ENCODE data around the gene SLC39A11. TPM values are rescaled to one million over a fixed set of nuclear protein-coding genes. Genes with fewer than 3 reads are reported as not detected.
A peak's percentile ranks its signal among the peaks of the same experiment; 100 is the strongest.

The SLC39A11 gene
- total RNA-seq, 6 donors from 2014 or later = 16.3 to 57.6 (median 29.5) TPM

DNA sequence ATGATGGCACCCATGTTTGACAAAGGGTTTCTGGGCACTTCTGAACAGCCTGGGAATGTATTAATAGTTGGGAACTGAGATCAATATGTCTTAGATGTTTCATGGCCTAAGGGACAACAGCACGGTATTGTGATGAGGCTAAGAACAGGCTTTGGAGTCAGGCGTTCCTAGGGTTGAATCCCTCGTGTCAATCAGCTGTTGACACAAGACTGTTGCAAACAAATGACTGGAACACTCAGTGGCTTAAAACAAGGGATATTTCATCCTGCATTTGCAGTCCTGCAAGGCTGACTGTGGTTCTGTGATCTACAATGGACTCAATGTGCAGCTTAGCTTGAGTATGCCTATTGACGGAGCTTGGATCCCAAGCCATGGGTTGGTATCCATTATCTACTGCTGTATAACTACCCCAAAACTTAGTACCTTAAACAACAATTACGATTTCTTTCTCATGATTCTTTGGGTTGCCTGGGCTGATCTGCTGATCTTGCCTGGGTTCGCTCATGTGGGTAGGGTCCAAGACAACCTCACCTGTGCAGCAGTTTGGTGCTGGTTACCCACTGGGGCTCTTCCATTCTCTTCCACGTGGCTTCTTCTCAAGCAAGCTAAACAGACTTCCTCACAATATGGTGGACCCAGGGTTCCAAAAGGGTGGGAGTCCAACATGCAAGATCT, 472.4 kb downstream of the SLC39A11 start:
- ATAC-seq (ENCODE audit: low FRiP score in 2 of 2) (no peak), DNase-seq (no peak)
- Histone ChIP-seq H3K27me3 (no peaks in the 10 kb centered on the region), H3K4me1 (peaks cover 0 to 6% (median 5%) of the 10 kb centered on the region in 4 donors), H3K9me3 (no peaks in the 10 kb centered on the region), H3K27ac (no peak overlapping the region), H3K4me3 (no peak overlapping the region), H3K36me3 (no peaks in the 10 kb centered on the region)
- WGBS, 2 donors = 91 to 94% methylated on average over 7 of the region's 7 CpGs
- TF ChIP-seq EP300 (IDR thresholded peaks at IDR 0.05) (no peak), POLR2A (IDR thresholded peaks at IDR 0.05) (no peak), POLR2AphosphoS5 (IDR thresholded peaks at IDR 0.05) (no peak)
- TF ChIP-seq, protein P1, sequence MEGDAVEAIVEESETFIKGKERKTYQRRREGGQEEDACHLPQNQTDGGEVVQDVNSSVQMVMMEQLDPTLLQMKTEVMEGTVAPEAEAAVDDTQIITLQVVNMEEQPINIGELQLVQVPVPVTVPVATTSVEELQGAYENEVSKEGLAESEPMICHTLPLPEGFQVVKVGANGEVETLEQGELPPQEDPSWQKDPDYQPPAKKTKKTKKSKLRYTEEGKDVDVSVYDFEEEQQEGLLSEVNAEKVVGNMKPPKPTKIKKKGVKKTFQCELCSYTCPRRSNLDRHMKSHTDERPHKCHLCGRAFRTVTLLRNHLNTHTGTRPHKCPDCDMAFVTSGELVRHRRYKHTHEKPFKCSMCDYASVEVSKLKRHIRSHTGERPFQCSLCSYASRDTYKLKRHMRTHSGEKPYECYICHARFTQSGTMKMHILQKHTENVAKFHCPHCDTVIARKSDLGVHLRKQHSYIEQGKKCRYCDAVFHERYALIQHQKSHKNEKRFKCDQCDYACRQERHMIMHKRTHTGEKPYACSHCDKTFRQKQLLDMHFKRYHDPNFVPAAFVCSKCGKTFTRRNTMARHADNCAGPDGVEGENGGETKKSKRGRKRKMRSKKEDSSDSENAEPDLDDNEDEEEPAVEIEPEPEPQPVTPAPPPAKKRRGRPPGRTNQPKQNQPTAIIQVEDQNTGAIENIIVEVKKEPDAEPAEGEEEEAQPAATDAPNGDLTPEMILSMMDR (IDR thresholded peaks at IDR 0.05) = no peak

DNA sequence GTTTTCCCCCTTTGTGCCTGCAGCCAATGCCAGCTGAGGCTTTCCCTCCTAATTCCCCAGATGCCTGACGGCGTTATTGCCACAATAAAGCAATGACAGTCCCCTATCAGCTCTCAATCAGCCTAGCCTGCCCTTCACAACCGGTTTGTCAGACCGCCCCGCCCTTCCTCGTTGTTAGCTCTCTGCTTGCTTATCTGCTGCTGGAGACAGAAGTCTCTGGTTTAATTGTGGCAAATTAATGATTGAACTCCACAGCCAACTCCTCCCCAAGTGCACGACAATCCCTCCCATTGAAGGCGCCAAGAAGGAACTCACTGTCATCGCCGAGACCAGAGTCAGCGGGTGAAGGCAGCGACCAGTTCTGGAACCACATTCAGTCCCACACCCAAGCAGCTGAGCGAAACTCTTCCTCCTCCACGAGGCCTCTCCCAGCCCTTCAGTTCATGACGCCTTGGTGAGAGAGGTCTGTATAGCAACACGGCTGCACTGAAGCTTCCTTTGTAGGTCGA, 474.4 kb downstream of the SLC39A11 start:
- ATAC-seq (ENCODE audit: low FRiP score in 2 of 2) (peak; percentile 34 to 58), DNase-seq (peak in 1 of 2 donors; percentile 43)
- Histone ChIP-seq H3K4me3 (no peak overlapping the region), H3K27me3 (no peaks in the 10 kb centered on the region), H3K27ac (no peak overlapping the region), H3K4me1 (peaks cover 0 to 6% (median 5%) of the 10 kb centered on the region in 4 donors), H3K36me3 (no peaks in the 10 kb centered on the region), H3K9me3 (no peaks in the 10 kb centered on the region)
- 14 to 16% methylated on average over 17 of the region's 17 CpGs for WGBS, 2 donors
- TF ChIP-seq POLR2A (IDR thresholded peaks at IDR 0.05) = no peak

DNA sequence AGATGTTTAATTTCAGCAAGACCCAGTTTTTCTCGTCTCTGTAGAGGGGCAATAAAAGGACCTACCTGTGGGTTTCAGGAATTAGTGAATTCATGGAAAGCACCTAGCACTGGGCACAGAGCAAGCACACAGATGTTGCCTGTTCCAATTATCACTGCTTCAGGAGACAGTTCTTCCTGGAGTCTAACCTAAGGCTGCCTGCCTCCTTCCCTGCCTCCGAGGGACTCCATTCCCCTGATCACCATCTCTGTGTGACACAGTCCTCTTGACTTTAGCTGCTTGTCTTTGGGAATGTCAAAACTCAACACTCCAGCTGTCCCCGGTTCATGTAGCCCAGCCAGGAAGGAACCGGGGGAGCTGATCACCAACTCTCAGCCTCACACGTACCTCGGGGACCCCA, 474.9 kb downstream of the SLC39A11 start:
- no peak for DNase-seq
- Histone ChIP-seq H3K36me3 (no peaks in the 10 kb centered on the region), H3K27me3 (no peaks in the 10 kb centered on the region), H3K4me1 (peaks cover 0 to 6% (median 5%) of the 10 kb centered on the region in 4 donors), H3K27ac (no peak overlapping the region), H3K9me3 (no peaks in the 10 kb centered on the region), H3K4me3 (no peak overlapping the region)
- 30 to 51% methylated on average over 6 of the region's 6 CpGs for WGBS, 2 donors
- no peak for TF ChIP-seq EP300 (IDR thresholded peaks at IDR 0.05)
- TF ChIP-seq, protein P1 (IDR thresholded peaks at IDR 0.05) = no peak
- TF ChIP-seq POLR2AphosphoS5 (IDR thresholded peaks at IDR 0.05) = no peak
- no peak for TF ChIP-seq POLR2A (IDR thresholded peaks at IDR 0.05)
- ATAC-seq (ENCODE audit: low FRiP score in 2 of 2) = no peak

DNA sequence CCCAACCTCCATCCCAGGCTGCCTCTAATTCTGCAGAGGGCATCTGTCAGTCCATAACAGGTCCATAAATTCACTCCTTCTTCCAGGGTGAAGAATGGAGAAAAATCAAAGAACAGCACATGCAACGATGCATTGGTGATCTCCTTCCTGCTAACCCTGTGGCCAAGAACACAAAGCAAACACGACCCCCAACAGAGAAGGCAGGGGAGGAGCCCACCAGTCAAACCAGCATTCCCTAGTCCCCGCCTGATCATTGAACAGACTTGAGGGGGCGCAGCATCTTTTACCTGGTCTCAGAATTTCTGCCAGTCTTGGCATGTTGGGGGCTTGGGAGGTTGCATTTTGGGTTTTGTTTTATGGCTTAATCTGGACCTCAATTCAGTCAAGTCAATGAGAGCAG, 476.0 kb downstream of the SLC39A11 start:
- no peak for ATAC-seq (ENCODE audit: low FRiP score in 2 of 2)
- Histone ChIP-seq H3K27ac (no peak overlapping the region), H3K9me3 (no peaks in the 10 kb centered on the region), H3K4me1 (peaks cover 0 to 6% (median 5%) of the 10 kb centered on the region in 4 donors), H3K27me3 (no peaks in the 10 kb centered on the region), H3K4me3 (no peak overlapping the region), H3K36me3 (no peaks in the 10 kb centered on the region)
- WGBS, 2 donors = 17 to 66% methylated on average over 1 to 4 of the region's 4 CpGs
- TF ChIP-seq POLR2AphosphoS5 (IDR thresholded peaks at IDR 0.05) (no peak), POLR2A (IDR thresholded peaks at IDR 0.05) (no peak), EP300 (IDR thresholded peaks at IDR 0.05) (no peak)
- TF ChIP-seq, protein P1 (IDR thresholded peaks at IDR 0.05) = no peak
- DNase-seq = no peak

DNA sequence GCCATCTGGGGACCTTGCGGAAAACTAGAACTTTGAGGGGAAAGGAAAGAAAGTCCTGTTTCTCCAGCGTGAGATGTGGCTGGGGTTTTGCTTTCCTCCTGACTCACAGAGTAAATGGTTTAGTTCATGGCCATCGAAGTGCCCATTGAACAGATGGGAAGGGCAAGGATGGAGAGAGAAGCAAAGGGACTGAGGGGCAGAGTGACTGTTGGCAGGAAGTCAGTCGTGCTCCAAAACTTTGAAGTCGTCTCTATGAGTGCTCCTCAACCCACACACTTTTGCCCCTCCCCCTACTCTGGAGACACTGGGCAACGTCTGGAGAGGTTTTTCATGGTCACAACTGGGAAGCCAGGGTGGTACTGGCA, 476.9 kb downstream of the SLC39A11 start:
- 39 to 48% methylated on average over 6 of the region's 6 CpGs for WGBS, 2 donors
- no peak for DNase-seq
- TF ChIP-seq, protein P1 (IDR thresholded peaks at IDR 0.05) = no peak
- no peak for TF ChIP-seq POLR2AphosphoS5 (IDR thresholded peaks at IDR 0.05)
- no peak for TF ChIP-seq POLR2A (IDR thresholded peaks at IDR 0.05)
- no peak for TF ChIP-seq EP300 (IDR thresholded peaks at IDR 0.05)
- Histone ChIP-seq H3K27ac (no peak overlapping the region), H3K4me1 (peaks cover 0 to 6% (median 5%) of the 10 kb centered on the region in 4 donors), H3K9me3 (no peaks in the 10 kb centered on the region), H3K27me3 (no peaks in the 10 kb centered on the region), H3K36me3 (no peaks in the 10 kb centered on the region), H3K4me3 (no peak overlapping the region)
- ATAC-seq (ENCODE audit: low FRiP score in 2 of 2) = no peak

Measured in upper lobe of left lung (tissue), 6 donors.